K562 (cell line): ENCODE results near the gene ATP4B. TPM values are rescaled to one million over a fixed set of nuclear protein-coding genes. Genes with fewer than 3 reads are reported as not detected.

Source experiments
- ATAC-seq: fragments of 200-7000 bp; cut with Tn5 transposase; 3 replicates; pipeline ENCODE4 v1.9.1; 2020; ENCODE audit warnings: moderate library complexity
- BruUV-seq: library from RNA; stranded (reverse); fragments of 400-500 nt; replicated peaks from 2 replicates; lab custom pipeline; 2021; lab: Mats Ljungman, UMichigan
- CTCF ChIA-PET: fragments of 300-600 bp; formaldehyde crosslinking; extraction: SDS; loops from one replicate; lab custom pipeline; 2021; ENCODE audit warnings: low intra/inter-chr PET ratio; lab: Yijun Ruan, JAX
- POLR2A ChIA-PET: fragments of 300-600, 350-650 bp; sonication (Branson Sonifier 250); formaldehyde crosslinking; extraction: SDS; loops from one replicate; lab custom pipeline; 2021; ENCODE audit warnings: antibody characterized with exemption, inconsistent platforms; lab: Yijun Ruan, JAX
- DNase-seq, 4 experiments: peaks; one replicate each; pipeline versions ENCODE4 v3.0.0 to v3.0.0-alpha.2; 2011 to 2018; ENCODE audit warnings: low spot score in 3 of 4, mixed read lengths in 3 of 4; ENCODE audit errors: extremely low read depth in 1 of 4
- FAIRE-seq: peaks from 2 replicates; lab custom pipeline; 2011; peaks lifted over from hg19 to GRCh38; lab: Jason Lieb, UNC
- H2AFZ ChIP-seq: 2 replicates; pipeline ENCODE4 v1.6.0; 2011; ENCODE audit warnings: low read depth, low read length, control low read depth, inconsistent platforms
- H3K27ac ChIP-seq: fragments of 200-600 bp; 3 replicates; pipeline ENCODE4 v1.8.0; 2011; ENCODE audit warnings: low read depth, mild to moderate bottlenecking, control low read depth, inconsistent platforms, low read length, moderate library complexity, mixed read lengths; ENCODE audit errors: extremely low read depth
- H3K27me3 ChIP-seq, 2 experiments: fragments of 300-600 bp in 1 of 2; 2 replicates in 1 of 2; 3 replicates in 1 of 2; pipeline versions ENCODE4 v1.6.0 to v1.8.0; 2011; ENCODE audit warnings: inconsistent platforms in 2 of 2, low read length in 2 of 2, mild to moderate bottlenecking in 1 of 2, mixed read lengths in 1 of 2, moderate library complexity in 1 of 2; ENCODE audit not compliant: control insufficient read depth in 2 of 2, insufficient read depth in 2 of 2
- H3K36me3 ChIP-seq: fragments of 300-600 bp; 3 replicates; pipeline ENCODE4 v1.8.0; 2011; ENCODE audit warnings: mild to moderate bottlenecking, low read length, inconsistent platforms; ENCODE audit not compliant: control insufficient read depth, insufficient read depth
- H3K4me1 ChIP-seq, 2 experiments: fragments of 200-600 bp in 1 of 2; replicated peaks in 1 of 2; 2 replicates in 1 of 2; 3 replicates in 1 of 2; pipeline versions ENCODE4 v1.5.1 to v1.8.0; 2011; ENCODE audit warnings: inconsistent platforms in 2 of 2, low read length in 2 of 2, mild to moderate bottlenecking in 1 of 2, mixed read lengths in 1 of 2, moderate library complexity in 1 of 2; ENCODE audit not compliant: control insufficient read depth in 2 of 2, insufficient read depth in 2 of 2
- H3K4me2 ChIP-seq: 2 replicates; pipeline ENCODE4 v1.6.1; 2011; ENCODE audit warnings: low read length, control low read depth, inconsistent platforms, mixed read lengths; ENCODE audit not compliant: insufficient read depth
- H3K4me3 ChIP-seq: fragments of 200-600 bp; sonication (generic), shearing (Covaris generic); 2 replicates; pipeline ENCODE4 v1.5.1; 2016; ENCODE audit warnings: control low read depth, inconsistent platforms
- H3K79me2 ChIP-seq: fragments of 200-600 bp; 3 replicates; pipeline ENCODE4 v1.8.0; 2011; ENCODE audit warnings: low read length, inconsistent platforms; ENCODE audit not compliant: control insufficient read depth, insufficient read depth
- H3K9ac ChIP-seq, 2 experiments: 2 replicates each; pipeline versions ENCODE4 v1.6.0 to v1.6.1; 2011; ENCODE audit warnings: low read depth in 2 of 2, low read length in 2 of 2, control low read depth in 1 of 2, inconsistent platforms in 1 of 2, mild to moderate bottlenecking in 1 of 2, mixed read lengths in 1 of 2; ENCODE audit not compliant: insufficient read depth in 1 of 2
- H3K9me1 ChIP-seq: one replicate; pipeline ENCODE4 v1.6.0; 2011; ENCODE audit warnings: inconsistent platforms, mild to moderate bottlenecking, low read length, moderate library complexity; ENCODE audit not compliant: control insufficient read depth, insufficient read depth
- H3K9me3 ChIP-seq: replicated peaks from 2 replicates; pipeline ENCODE4 v1.5.1; 2011; ENCODE audit warnings: low read depth, low read length, inconsistent platforms; ENCODE audit not compliant: control insufficient read depth, insufficient read depth
- H4K20me1 ChIP-seq: replicated peaks from 2 replicates; pipeline ENCODE4 v1.6.1; 2011; ENCODE audit warnings: low read length, inconsistent platforms, mixed read lengths; ENCODE audit not compliant: control insufficient read depth, insufficient read depth
- CEBPZ ChIP-seq: fragments of 150-350 bp; IDR thresholded peaks from 2 replicates; pipeline ENCODE4 v1.6.1; 2014; ENCODE audit warnings: low read depth, mild to moderate bottlenecking, low read length, borderline replicate concordance
- FOXK1 ChIP-seq: sonication (generic); formaldehyde crosslinking; IDR thresholded peaks from 2 replicates; pipeline ENCODE4 v1.8.0; 2022; ENCODE audit warnings: missing genetic modification reagents, mild to moderate bottlenecking, borderline replicate concordance
- GTF2B ChIP-seq: IDR thresholded peaks from 2 replicates; pipeline ENCODE4 v1.6.1; 2011; ENCODE audit not compliant: insufficient read length; ENCODE audit errors: extremely low read depth
- KLF6 ChIP-seq: fragments of 250-450 bp; sonication (Bioruptor Pico); IDR thresholded peaks from 2 replicates; pipeline ENCODE4 v1.4.0; 2020; ENCODE audit warnings: mild to moderate bottlenecking, moderate library complexity, borderline replicate concordance
- MAFK ChIP-seq: IDR thresholded peaks from 2 replicates; pipeline ENCODE4 v1.6.1; 2011; ENCODE audit warnings: low read length, improper control_type of control experiment
- MCM7 ChIP-seq, 2 experiments: fragments of 450-650 bp; IDR thresholded peaks; 2 replicates each; pipeline ENCODE4 v1.6.1; 2016 to 2018
- MTF1 ChIP-seq: fragments of 250-450 bp; sonication (Bioruptor Pico); IDR thresholded peaks from 2 replicates; pipeline ENCODE4 v1.9.0; 2021; ENCODE audit warnings: moderate library complexity, mild to moderate bottlenecking, inconsistent platforms, borderline replicate concordance
- MYC ChIP-seq, 2 experiments: fragments of 250-450 bp in 1 of 2; sonication (Bioruptor Pico) in 1 of 2; IDR thresholded peaks; 2 replicates each; pipeline versions ENCODE4 v1.5.1 to v1.6.1; 2012 to 2021; ENCODE audit warnings: low read depth in 2 of 2, borderline replicate concordance in 1 of 2, improper control_type of control experiment in 1 of 2, low read length in 1 of 2, mild to moderate bottlenecking in 1 of 2, moderate library complexity in 1 of 2
- RBM15 ChIP-seq: fragments of 200-400 bp; formaldehyde crosslinking; IDR thresholded peaks from 2 replicates; pipeline ENCODE4 v1.6.1; 2018; ENCODE audit warnings: mild to moderate bottlenecking, low read length, moderate library complexity; ENCODE audit not compliant: insufficient read depth
- SOX6 ChIP-seq: fragments of 450-650 bp; IDR thresholded peaks from 2 replicates; pipeline ENCODE4 v1.6.1; 2014; ENCODE audit warnings: mild to moderate bottlenecking
- U2AF2 ChIP-seq: fragments of 200-400 bp; formaldehyde crosslinking; optimal IDR thresholded peaks from 2 replicates; pipeline ENCODE3; 2017; ENCODE audit warnings: low read depth, mild to moderate bottlenecking, low read length
- WHSC1 ChIP-seq: IDR thresholded peaks from one replicate; pipeline ENCODE4 v1.6.1; 2012; ENCODE audit warnings: low read length, control low read depth, inconsistent platforms
- ZKSCAN1 ChIP-seq: fragments of 150-350 bp; IDR thresholded peaks from 2 replicates; pipeline ENCODE4 v1.6.1; 2016; ENCODE audit warnings: low read depth, low read length
- ZNF639 ChIP-seq, 2 experiments: fragments of 200-800 bp in 1 of 2; sonication (Bioruptor generic) in 1 of 2; sonication (generic) in 1 of 2; formaldehyde crosslinking in 1 of 2; IDR thresholded peaks in 1 of 2; conservative IDR thresholded peaks in 1 of 2; 2 replicates each; pipeline versions ENCODE4 v1.5.0 to v1.6.1; 2016 to 2020; ENCODE audit warnings: missing compliant biosample characterization in 1 of 2, missing genetic modification characterization in 1 of 2, missing genetic modification reagents in 1 of 2
- WGBS: fragments of 100-300 bp; shearing (Covaris generic); methylation state at CpG from one replicate; pipeline ENCODE4 v1.1.6; 2016; ENCODE audit warnings: low coverage, mixed read lengths; ENCODE audit not compliant: insufficient coverage; ENCODE audit errors: missing lambda C conversion rate; 5-methylcytosine and 5-hydroxymethylcytosine counted together
- in situ Hi-C: fragments of 300-500 bp; cut with MboI; formaldehyde crosslinking; loops from 4 replicates; pipeline ENCODE4 v1.15.0; 2018; ENCODE audit warnings: inconsistent platforms, mixed read lengths
- intact Hi-C: fragments of 100-400 bp; cut with micrococcal nuclease; formaldehyde crosslinking; loops from 2 replicates; pipeline ENCODE4 v1.14.2; 2022
- polyA plus RNA-seq, 8 experiments: library from polyadenylated mRNA; depleted of rRNA in 4 of 8; stranded (reverse) in 5 of 8; unstranded in 3 of 8; fragments of >200 nt; fragmentation: Nextera tagmentation in 2 of 8; fragmentation: Illumina TruSeq in 1 of 8; extraction: Ambion mirVana in 2 of 8; extraction: Trizol in 1 of 8; gene quantifications; 2 replicates each; pipeline versions ENCODE4 v1.2.1 to v1.2.3, GENCODE V29; 2011 to 2014; ENCODE audit warnings: inconsistent platforms in 1 of 8, missing spikeins in 1 of 8
- total RNA-seq, 7 experiments: library from RNA; depleted of rRNA in 6 of 7; stranded (reverse); fragments of >200 nt in 6 of 7; fragmentation: Illumina TruSeq in 2 of 7; extraction: Trizol in 2 of 7; gene quantifications; 2 replicates each; pipeline versions ENCODE4 v1.2.1 to v1.2.3, GENCODE V29; 2011 to 2021; ENCODE audit warnings: low replicate concordance in 1 of 7

The ATP4B gene
- total and polyA plus RNA-seq, 9 of the 15 experiments (the other 6 are each of a cell fraction or from before 2014, with no cell fraction given): not detected

GRCh38 chr13:113620036-113620796 lies 37.8 kb downstream of the ATP4B start (continued):
- no peak for TF ChIP-seq ZNF639 (CRISPR knock-in tag; conservative IDR thresholded peaks at IDR 0.05 in 1 of 2, IDR thresholded peaks at IDR 0.05 in 1 of 2)
- TF ChIP-seq MYC (IDR thresholded peaks at IDR 0.05; ENCODE audit: low read depth, low read length): no peak
- no peak for TF ChIP-seq MYC (CRISPR knock-in tag; IDR thresholded peaks at IDR 0.05; ENCODE audit: borderline replicate concordance, low read depth)
- TF ChIP-seq, all 486 proteins: peak for 0

GRCh38 chr13:113618455-113618854 lies 39.5 kb downstream of the ATP4B start:
- no peaks in the 10 kb centered on the region for H3K9me1 ChIP-seq
- no TSS peak for BruUV-seq
- H3K9me3 ChIP-seq: no peaks in the 10 kb centered on the region
- H3K36me3 ChIP-seq: peaks cover 67% of the 10 kb centered on the region; the same call in 2 of the 3 replicates
- no peak overlapping the region for H3K4me3 ChIP-seq
- H3K4me2 ChIP-seq: no peak overlapping the region
- 96% methylated on average over 7 of the region's 7 CpGs for WGBS
- no peak for DNase-seq
- CTCF ChIA-PET: no interaction called here
- intact Hi-C loops: no loop called here
- no peak for ATAC-seq
- no peak overlapping the region for H2AFZ ChIP-seq
- POLR2A ChIA-PET: no interaction called here
- H4K20me1 ChIP-seq: no peaks in the 10 kb centered on the region; the same call in none of the 2 replicates
- no peak overlapping the region for H3K27ac ChIP-seq
- H3K9ac ChIP-seq: no peak overlapping the region
- peaks cover 71% of the 10 kb centered on the region for H3K79me2 ChIP-seq
- in situ Hi-C loops: no loop called here
- FAIRE-seq: no peak
- no peaks in the 10 kb centered on the region for H3K27me3 ChIP-seq
- peaks cover 0 to 9% of the 10 kb centered on the region in 2 experiments; a peak in 2 of 5 replicates for H3K4me1 ChIP-seq
- TF ChIP-seq CEBPZ (no peak), MCM7 (IDR thresholded peaks at IDR 0.05) (no peak), RBM15 (no peak), GTF2B (no peak), MTF1 (CRISPR knock-in tag) (no peak), SOX6 (no peak), FOXK1 (no peak), KLF6 (CRISPR knock-in tag) (no peak), ZKSCAN1 (no peak), MAFK (no peak), U2AF2 (no peak), WHSC1 (no peak)
